OCI-LY7 (cell line): ENCODE measurements around the gene REN. TPM values are rescaled to one million over a fixed set of nuclear protein-coding genes. Genes with fewer than 3 reads are reported as not detected.

Source experiments
- BruUV-seq: library from RNA; stranded (reverse); fragments of 400-500 nt; replicated peaks from 2 replicates; lab custom pipeline; 2021; lab: Mats Ljungman, UMichigan
- CTCF ChIA-PET: fragments of 300-600 bp; sonication (Branson Sonifier 250); formaldehyde crosslinking; loops from one replicate; lab custom pipeline; 2022; ENCODE audit warnings: antibody characterized with exemption; ENCODE audit not compliant: unreplicated experiment; lab: Charles Lee
- POLR2A ChIA-PET: fragments of 300-600 bp; sonication (Branson Sonifier 250); formaldehyde crosslinking; loops from one replicate; lab custom pipeline; 2022; ENCODE audit warnings: antibody characterized with exemption; lab: Charles Lee
- DNase-seq: peaks from one replicate; pipeline ENCODE4 v3.0.0-alpha.2; 2015; ENCODE audit warnings: low spot score
- H2AFZ ChIP-seq: fragments of 200-600 bp; sonication (generic), shearing (Covaris generic); 2 replicates; pipeline ENCODE4 v1.6.1; 2014; ENCODE audit warnings: mild to moderate bottlenecking, antibody characterized with exemption, low read length, moderate library complexity
- H3K27ac ChIP-seq: fragments of 200-600 bp; sonication (generic); 2 replicates; pipeline ENCODE4 v1.5.1; 2014; ENCODE audit warnings: mixed run types, low read depth, mild to moderate bottlenecking, moderate library complexity, low read length, inconsistent platforms; ENCODE audit not compliant: poor library complexity, severe bottlenecking
- H3K36me3 ChIP-seq: fragments of 200-600 bp; sonication (generic); 2 replicates; pipeline ENCODE4 v1.6.1; 2014; ENCODE audit warnings: mild to moderate bottlenecking, antibody characterized with exemption, low read length, moderate library complexity, mixed read lengths; ENCODE audit not compliant: insufficient read depth
- H3K4me1 ChIP-seq: fragments of 200-600 bp; sonication (generic); 2 replicates; pipeline ENCODE4 v1.5.1; 2014; ENCODE audit warnings: mild to moderate bottlenecking, low read length; ENCODE audit not compliant: insufficient read depth, poor library complexity, severe bottlenecking
- H3K4me2 ChIP-seq: fragments of 200-600 bp; sonication (generic); 2 replicates; pipeline ENCODE4 v1.6.1; 2014; ENCODE audit warnings: mild to moderate bottlenecking, low read length
- H3K4me3 ChIP-seq: fragments of 200-600 bp; sonication (generic); 2 replicates; pipeline ENCODE4 v1.5.1; 2014; ENCODE audit warnings: mild to moderate bottlenecking, low read depth, low read length; ENCODE audit not compliant: poor library complexity, severe bottlenecking
- H3K79me2 ChIP-seq: fragments of 200-600 bp; sonication (generic); 2 replicates; pipeline ENCODE4 v1.6.1; 2016; ENCODE audit warnings: low read depth, mild to moderate bottlenecking, low read length, moderate library complexity, mixed read lengths; ENCODE audit not compliant: insufficient read depth
- H3K9me2 ChIP-seq: fragments of 200-600 bp; sonication (generic); 2 replicates; pipeline ENCODE4 v1.6.1; 2016; ENCODE audit warnings: mild to moderate bottlenecking, low read length, mixed read lengths; ENCODE audit not compliant: insufficient read depth
- H3K9me3 ChIP-seq: fragments of 200-600 bp; sonication (generic); 2 replicates; pipeline ENCODE4 v1.6.1; 2014; ENCODE audit warnings: mild to moderate bottlenecking, mixed run types, low read length, mixed read lengths
- H4K20me1 ChIP-seq: fragments of 200-600 bp; sonication (generic); 2 replicates; pipeline ENCODE4 v1.6.1; 2014; ENCODE audit warnings: mild to moderate bottlenecking, antibody characterized with exemption, low read length, moderate library complexity, mixed read lengths; ENCODE audit not compliant: insufficient read depth
- EZH2phosphoT487 ChIP-seq: fragments of 200-600 bp; sonication (generic); IDR thresholded peaks from 2 replicates; pipeline ENCODE4 v1.6.1; 2018; ENCODE audit warnings: low read depth, borderline replicate concordance, mild to moderate bottlenecking, mixed run types, antibody characterized with exemption, low read length, moderate library complexity, mixed read lengths
- intact Hi-C: fragments of 100-400 bp; cut with micrococcal nuclease; formaldehyde crosslinking; loops from one replicate; pipeline ENCODE4 v1.10.0; 2022; ENCODE audit not compliant: unreplicated experiment
- total RNA-seq, 2 experiments: library from RNA; depleted of rRNA in 1 of 2; stranded (reverse); fragments of >200 nt in 1 of 2; shearing (Covaris generic) in 1 of 2; gene quantifications; 2 replicates each; pipeline ENCODE4 v1.2.3, GENCODE V29; 2014 to 2022
- TF ChIP-seq, protein P1 (sequence below): fragments of 200-600 bp; sonication (generic); conservative IDR thresholded peaks from 2 replicates; pipeline ENCODE4 v1.5.1; 2014; ENCODE audit warnings: mild to moderate bottlenecking, antibody characterized with exemption, low read length, moderate library complexity, mixed read lengths

REN gene
- total RNA-seq, 2 experiments from 2014 or later = not detected

GRCh38 chr1:204142032-204142974 is 23.8 kb downstream of the REN start:
- DNase-seq = no peak
- POLR2A ChIA-PET = no interaction called here
- no peaks in the 10 kb centered on the region for H4K20me1 ChIP-seq
- no peak overlapping the region for H3K4me2 ChIP-seq
- H3K4me3 ChIP-seq = no peak overlapping the region
- CTCF ChIA-PET = no interaction called here
- no peak overlapping the region for H3K27ac ChIP-seq
- H3K36me3 ChIP-seq = no peaks in the 10 kb centered on the region
- intact Hi-C loops = no loop called here
- H2AFZ ChIP-seq = no peak overlapping the region
- H3K9me2 ChIP-seq = no peaks in the 10 kb centered on the region
- BruUV-seq = no TSS peak
- no peak for TF ChIP-seq EZH2phosphoT487
- TF ChIP-seq, protein P1, sequence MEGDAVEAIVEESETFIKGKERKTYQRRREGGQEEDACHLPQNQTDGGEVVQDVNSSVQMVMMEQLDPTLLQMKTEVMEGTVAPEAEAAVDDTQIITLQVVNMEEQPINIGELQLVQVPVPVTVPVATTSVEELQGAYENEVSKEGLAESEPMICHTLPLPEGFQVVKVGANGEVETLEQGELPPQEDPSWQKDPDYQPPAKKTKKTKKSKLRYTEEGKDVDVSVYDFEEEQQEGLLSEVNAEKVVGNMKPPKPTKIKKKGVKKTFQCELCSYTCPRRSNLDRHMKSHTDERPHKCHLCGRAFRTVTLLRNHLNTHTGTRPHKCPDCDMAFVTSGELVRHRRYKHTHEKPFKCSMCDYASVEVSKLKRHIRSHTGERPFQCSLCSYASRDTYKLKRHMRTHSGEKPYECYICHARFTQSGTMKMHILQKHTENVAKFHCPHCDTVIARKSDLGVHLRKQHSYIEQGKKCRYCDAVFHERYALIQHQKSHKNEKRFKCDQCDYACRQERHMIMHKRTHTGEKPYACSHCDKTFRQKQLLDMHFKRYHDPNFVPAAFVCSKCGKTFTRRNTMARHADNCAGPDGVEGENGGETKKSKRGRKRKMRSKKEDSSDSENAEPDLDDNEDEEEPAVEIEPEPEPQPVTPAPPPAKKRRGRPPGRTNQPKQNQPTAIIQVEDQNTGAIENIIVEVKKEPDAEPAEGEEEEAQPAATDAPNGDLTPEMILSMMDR = no peak
- no peaks in the 10 kb centered on the region for H3K4me1 ChIP-seq
- no peaks in the 10 kb centered on the region for H3K79me2 ChIP-seq
- H3K9me3 ChIP-seq = no peaks in the 10 kb centered on the region

DNA sequence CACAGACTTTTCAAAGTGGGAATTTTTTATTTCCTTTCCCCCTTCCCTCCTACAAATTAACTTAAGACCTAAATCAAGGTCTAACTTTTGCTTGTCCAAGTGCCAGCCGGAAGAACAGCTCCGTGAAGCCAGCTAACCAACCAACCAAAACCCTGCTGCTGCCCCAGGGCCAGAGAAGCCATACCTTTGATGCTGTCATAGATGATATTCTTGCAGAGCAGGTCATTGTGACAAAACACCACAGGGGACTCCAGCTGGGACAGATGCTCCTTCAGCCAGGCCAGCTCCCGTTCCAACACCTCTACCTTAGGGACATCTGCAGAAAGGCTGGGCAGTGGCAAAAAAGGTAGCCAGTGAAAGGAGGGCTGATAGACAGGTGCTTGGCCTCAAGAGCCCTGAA is 25.0 kb downstream of the REN start:
- H3K4me2 ChIP-seq = no peak overlapping the region
- no peaks in the 10 kb centered on the region for H3K4me1 ChIP-seq
- H3K9me3 ChIP-seq = no peaks in the 10 kb centered on the region
- TF ChIP-seq, protein P1 = no peak
- TF ChIP-seq EZH2phosphoT487 = no peak
- POLR2A ChIA-PET = no interaction called here
- no peak for DNase-seq
- no peaks in the 10 kb centered on the region for H3K36me3 ChIP-seq
- H2AFZ ChIP-seq = no peak overlapping the region
- H3K27ac ChIP-seq = no peak overlapping the region
- CTCF ChIA-PET = no interaction called here
- intact Hi-C loops = no loop called here
- no peaks in the 10 kb centered on the region for H3K79me2 ChIP-seq
- H4K20me1 ChIP-seq = no peaks in the 10 kb centered on the region
- no peak overlapping the region for H3K4me3 ChIP-seq
- BruUV-seq = no TSS peak
- H3K9me2 ChIP-seq = no peaks in the 10 kb centered on the region

DNA sequence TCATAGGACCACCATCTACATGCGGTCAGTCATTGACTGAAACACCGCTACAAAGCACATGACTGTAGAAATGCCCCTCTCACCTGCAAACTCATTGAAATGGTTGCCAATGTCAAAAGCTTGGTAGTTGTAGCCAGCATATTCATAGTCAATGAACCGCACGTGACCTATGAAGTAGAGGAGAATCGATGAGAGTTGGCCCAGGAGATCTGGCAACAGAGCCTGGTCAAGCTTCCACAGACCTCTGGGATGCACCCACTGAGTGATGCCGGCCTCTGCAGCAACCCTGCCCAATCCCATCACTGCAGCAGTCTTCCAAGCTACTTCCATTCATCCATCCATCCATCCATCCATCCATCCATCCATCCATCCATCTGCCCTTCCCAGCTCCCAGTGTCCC is 26.2 kb downstream of the REN start:
- Histone ChIP-seq H3K4me1 (no peaks in the 10 kb centered on the region), H3K9me3 (no peaks in the 10 kb centered on the region), H3K79me2 (no peaks in the 10 kb centered on the region), H2AFZ (no peak overlapping the region), H3K9me2 (no peaks in the 10 kb centered on the region), H4K20me1 (no peaks in the 10 kb centered on the region), H3K4me2 (no peak overlapping the region), H3K27ac (no peak overlapping the region), H3K36me3 (no peaks in the 10 kb centered on the region), H3K4me3 (no peak overlapping the region)
- no TSS peak for BruUV-seq
- ChIA-PET CTCF (no interaction called here), POLR2A (no interaction called here)
- TF ChIP-seq EZH2phosphoT487 = no peak
- TF ChIP-seq, protein P1 = no peak
- intact Hi-C loops = no loop called here
- no peak for DNase-seq
